ENCODE measurements around the gene ARID1B.

The ARID1B gene

DNA sequence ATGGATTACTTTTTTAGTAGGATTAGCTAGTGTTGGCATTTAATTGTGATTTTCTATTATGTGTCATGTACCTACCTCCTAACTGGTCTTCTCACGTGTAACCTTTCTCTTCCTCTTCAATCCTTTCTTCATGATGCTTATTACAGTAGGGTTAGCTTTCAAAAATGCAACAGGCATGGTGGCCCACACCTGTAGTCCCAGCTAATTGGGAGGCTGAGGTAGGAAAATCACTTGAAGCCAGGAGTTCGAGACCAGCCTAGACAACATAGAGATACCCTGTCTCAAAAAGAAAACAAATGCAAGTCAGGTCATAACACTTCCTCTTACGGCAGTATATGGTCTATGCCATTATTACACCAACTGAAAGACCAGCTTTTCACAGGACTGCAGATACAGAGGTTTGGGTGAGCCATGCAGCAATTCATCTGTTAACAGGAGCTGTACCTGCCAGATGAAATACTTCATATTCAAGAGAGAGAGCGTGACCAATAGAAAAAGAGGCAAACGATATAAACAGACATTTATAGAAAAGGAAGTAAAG is 351.1 kb downstream of the ARID1B start:
- no peaks in the 10 kb centered on the region for H4K20me1 ChIP-seq (ENCODE audit: insufficient read depth, low read length)
- no peaks in the 10 kb centered on the region for H3K36me3 ChIP-seq (replicated peaks; ENCODE audit: insufficient read depth, low read length)
- no peaks in the 10 kb centered on the region for H3K79me2 ChIP-seq (ENCODE audit: low read length)
- H3K4me1 ChIP-seq (ENCODE audit: low read length), result no peaks in the 10 kb centered on the region
- no peaks in the 10 kb centered on the region for H3K27me3 ChIP-seq (replicated peaks; ENCODE audit: insufficient read depth, low read length)
- no peaks in the 10 kb centered on the region for H3F3A ChIP-seq (ENCODE audit: insufficient read depth, low read length)
- no peak overlapping the region for H3K9ac ChIP-seq (ENCODE audit: low read length)
- no peaks in the 10 kb centered on the region for H3K9me2 ChIP-seq (replicated peaks; ENCODE audit: insufficient read depth, low read length)
- TF ChIP-seq EZH2phosphoT487 (IDR thresholded peaks at IDR 0.05; ENCODE audit: low read length) (no peak), EZH2 (optimal IDR thresholded peaks at IDR 0.05; ENCODE audit: low read depth, low read length) (no peak)
- TF ChIP-seq, protein P1, sequence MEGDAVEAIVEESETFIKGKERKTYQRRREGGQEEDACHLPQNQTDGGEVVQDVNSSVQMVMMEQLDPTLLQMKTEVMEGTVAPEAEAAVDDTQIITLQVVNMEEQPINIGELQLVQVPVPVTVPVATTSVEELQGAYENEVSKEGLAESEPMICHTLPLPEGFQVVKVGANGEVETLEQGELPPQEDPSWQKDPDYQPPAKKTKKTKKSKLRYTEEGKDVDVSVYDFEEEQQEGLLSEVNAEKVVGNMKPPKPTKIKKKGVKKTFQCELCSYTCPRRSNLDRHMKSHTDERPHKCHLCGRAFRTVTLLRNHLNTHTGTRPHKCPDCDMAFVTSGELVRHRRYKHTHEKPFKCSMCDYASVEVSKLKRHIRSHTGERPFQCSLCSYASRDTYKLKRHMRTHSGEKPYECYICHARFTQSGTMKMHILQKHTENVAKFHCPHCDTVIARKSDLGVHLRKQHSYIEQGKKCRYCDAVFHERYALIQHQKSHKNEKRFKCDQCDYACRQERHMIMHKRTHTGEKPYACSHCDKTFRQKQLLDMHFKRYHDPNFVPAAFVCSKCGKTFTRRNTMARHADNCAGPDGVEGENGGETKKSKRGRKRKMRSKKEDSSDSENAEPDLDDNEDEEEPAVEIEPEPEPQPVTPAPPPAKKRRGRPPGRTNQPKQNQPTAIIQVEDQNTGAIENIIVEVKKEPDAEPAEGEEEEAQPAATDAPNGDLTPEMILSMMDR (IDR thresholded peaks at IDR 0.05; ENCODE audit: low read length), result no peak
- no peak overlapping the region for H2AFZ ChIP-seq (ENCODE audit: low read length)
- H3K27ac ChIP-seq (ENCODE audit: low read length), result no peak overlapping the region
- H3K4me3 ChIP-seq (ENCODE audit: low read length), result no peak overlapping the region
- H3K9me3 ChIP-seq (replicated peaks; ENCODE audit: insufficient read depth, low read length), result no peaks in the 10 kb centered on the region
- H3K4me2 ChIP-seq (ENCODE audit: low read depth, low read length), result no peak overlapping the region
- no peak for DNase-seq

GRCh38 chr6:157131250-157131649 is 354.1 kb downstream of the ARID1B start:
- DNase-seq, result no peak
- no peaks in the 10 kb centered on the region for H3K27me3 ChIP-seq (replicated peaks; ENCODE audit: insufficient read depth, low read length)
- H3K9me2 ChIP-seq (replicated peaks; ENCODE audit: insufficient read depth, low read length), result no peaks in the 10 kb centered on the region
- H2AFZ ChIP-seq (ENCODE audit: low read length), result no peak overlapping the region
- H3K9me3 ChIP-seq (replicated peaks; ENCODE audit: insufficient read depth, low read length), result no peaks in the 10 kb centered on the region
- no peak overlapping the region for H3K27ac ChIP-seq (ENCODE audit: low read length)
- no peak overlapping the region for H3K4me2 ChIP-seq (ENCODE audit: low read depth, low read length)
- H3K79me2 ChIP-seq (ENCODE audit: low read length), result no peaks in the 10 kb centered on the region
- no peak overlapping the region for H3K4me3 ChIP-seq (ENCODE audit: low read length)
- no peaks in the 10 kb centered on the region for H3K4me1 ChIP-seq (ENCODE audit: low read length)
- no peak for TF ChIP-seq EZH2phosphoT487 (IDR thresholded peaks at IDR 0.05; ENCODE audit: low read length)
- no peak overlapping the region for H3K9ac ChIP-seq (ENCODE audit: low read length)
- H3F3A ChIP-seq (ENCODE audit: insufficient read depth, low read length), result no peaks in the 10 kb centered on the region
- H4K20me1 ChIP-seq (ENCODE audit: insufficient read depth, low read length), result no peaks in the 10 kb centered on the region
- no peaks in the 10 kb centered on the region for H3K36me3 ChIP-seq (replicated peaks; ENCODE audit: insufficient read depth, low read length)

GRCh38 chr6:157133856-157134255 is 356.7 kb downstream of the ARID1B start:
- H3K36me3 ChIP-seq (replicated peaks; ENCODE audit: insufficient read depth, low read length), result no peaks in the 10 kb centered on the region
- TF ChIP-seq EZH2phosphoT487 (IDR thresholded peaks at IDR 0.05; ENCODE audit: low read length) (no peak), EZH2 (optimal IDR thresholded peaks at IDR 0.05; ENCODE audit: low read depth, low read length) (no peak)
- TF ChIP-seq, protein P1 (IDR thresholded peaks at IDR 0.05; ENCODE audit: low read length), result no peak
- no peak for DNase-seq
- H3K4me3 ChIP-seq (ENCODE audit: low read length), result no peak overlapping the region
- H3K79me2 ChIP-seq (ENCODE audit: low read length), result no peaks in the 10 kb centered on the region
- no peaks in the 10 kb centered on the region for H3K9me2 ChIP-seq (replicated peaks; ENCODE audit: insufficient read depth, low read length)
- H3K27me3 ChIP-seq (replicated peaks; ENCODE audit: insufficient read depth, low read length), result no peaks in the 10 kb centered on the region
- no peaks in the 10 kb centered on the region for H4K20me1 ChIP-seq (ENCODE audit: insufficient read depth, low read length)
- H3K9ac ChIP-seq (ENCODE audit: low read length), result no peak overlapping the region
- no peak overlapping the region for H2AFZ ChIP-seq (ENCODE audit: low read length)
- H3K4me1 ChIP-seq (ENCODE audit: low read length), result no peaks in the 10 kb centered on the region
- H3K27ac ChIP-seq (ENCODE audit: low read length), result no peak overlapping the region
- no peaks in the 10 kb centered on the region for H3F3A ChIP-seq (ENCODE audit: insufficient read depth, low read length)
- H3K4me2 ChIP-seq (ENCODE audit: low read depth, low read length), result no peak overlapping the region
- no peaks in the 10 kb centered on the region for H3K9me3 ChIP-seq (replicated peaks; ENCODE audit: insufficient read depth, low read length)

DNA sequence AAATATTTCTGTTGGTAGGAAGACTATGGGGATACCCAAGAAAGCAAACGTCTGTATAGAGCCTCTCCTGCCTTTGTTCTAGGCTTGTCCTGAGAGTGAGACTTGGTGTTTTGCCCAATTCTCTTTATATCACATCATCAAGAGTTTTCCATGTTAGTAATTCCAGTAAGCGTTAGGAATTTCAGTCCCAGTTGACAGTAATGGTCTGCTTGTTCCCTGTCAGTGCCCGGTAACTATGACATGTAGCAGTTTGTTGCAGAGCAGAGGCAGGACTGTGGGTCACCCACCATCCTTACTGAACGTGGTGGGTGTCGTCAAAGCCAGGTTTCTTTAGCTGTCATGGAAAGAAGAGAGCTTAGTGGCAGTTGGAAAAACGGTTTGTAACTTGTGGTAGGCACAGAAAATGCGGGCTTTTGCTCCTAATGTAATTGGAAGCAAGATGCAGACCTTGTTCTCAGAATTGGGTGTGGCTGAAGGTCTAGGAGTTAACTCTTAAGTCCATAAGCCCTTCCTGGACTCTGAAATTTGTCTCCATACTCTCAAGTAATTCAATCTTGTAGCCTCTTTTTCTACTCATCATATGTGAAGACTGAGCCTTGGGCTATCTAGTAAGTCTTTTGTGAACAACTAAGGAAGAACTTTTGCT is 357.3 kb downstream of the ARID1B start:
- Histone ChIP-seq H3K9ac (ENCODE audit: low read length) (no peak overlapping the region), H2AFZ (ENCODE audit: low read length) (no peak overlapping the region), H3K27ac (ENCODE audit: low read length) (no peak overlapping the region), H3F3A (ENCODE audit: insufficient read depth, low read length) (no peaks in the 10 kb centered on the region), H3K4me1 (ENCODE audit: low read length) (no peaks in the 10 kb centered on the region), H3K9me3 (replicated peaks; ENCODE audit: insufficient read depth, low read length) (no peaks in the 10 kb centered on the region), H3K4me2 (ENCODE audit: low read depth, low read length) (no peak overlapping the region), H4K20me1 (ENCODE audit: insufficient read depth, low read length) (no peaks in the 10 kb centered on the region), H3K79me2 (ENCODE audit: low read length) (no peaks in the 10 kb centered on the region), H3K27me3 (replicated peaks; ENCODE audit: insufficient read depth, low read length) (no peaks in the 10 kb centered on the region), H3K36me3 (replicated peaks; ENCODE audit: insufficient read depth, low read length) (no peaks in the 10 kb centered on the region), H3K4me3 (ENCODE audit: low read length) (no peak overlapping the region), H3K9me2 (replicated peaks; ENCODE audit: insufficient read depth, low read length) (no peaks in the 10 kb centered on the region)
- no peak for DNase-seq
- TF ChIP-seq, protein P1 (IDR thresholded peaks at IDR 0.05; ENCODE audit: low read length), result no peak
- no peak for TF ChIP-seq EZH2 (optimal IDR thresholded peaks at IDR 0.05; ENCODE audit: low read depth, low read length)
- TF ChIP-seq EZH2phosphoT487 (IDR thresholded peaks at IDR 0.05; ENCODE audit: low read length), result no peak

Measured in MM.1S (cell line).